HUDEP-2 (cell line): Measurements from ENCODE around the gene PPM1L.

ENCODE experiments used
- DNase-seq, 76 experiments: peaks; one replicate each; lab custom pipeline; 2025; ENCODE audit not compliant: unreplicated experiment in 76 of 76; lab: John Stamatoyannopoulos, UW

The PPM1L gene

DNA sequence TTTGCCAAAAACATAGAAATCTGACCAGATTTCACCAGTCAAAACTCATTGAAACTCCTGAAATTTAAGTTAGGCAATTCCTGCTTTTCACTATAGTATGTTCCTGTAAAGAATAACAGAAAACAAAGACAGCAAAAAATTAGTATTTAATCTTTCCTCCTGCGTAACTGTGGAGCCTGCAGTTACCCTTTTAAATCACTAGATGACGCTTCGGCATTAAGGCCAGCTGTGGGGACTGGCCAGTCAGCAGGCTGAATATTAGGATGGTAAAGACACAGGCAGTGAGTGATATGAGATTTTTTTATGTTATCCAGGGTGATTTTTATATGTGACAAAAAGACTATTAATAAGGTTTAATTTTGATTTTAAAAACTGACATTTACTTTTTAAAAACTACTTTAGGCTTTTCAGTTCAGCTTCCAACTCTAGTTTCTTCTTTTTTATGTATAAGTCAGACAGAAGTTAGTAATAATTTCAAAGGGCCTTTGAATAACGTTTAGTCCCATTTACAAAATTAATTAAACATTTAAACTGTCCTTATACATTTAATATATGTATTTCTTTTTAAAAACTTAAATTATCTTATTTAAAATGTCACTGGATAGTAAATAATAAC is 165.1 kb downstream of the PPM1L start:
- DNase-seq, result peak in 9 of 76 experiments; percentile 1 to 23 (median 9)

DNA sequence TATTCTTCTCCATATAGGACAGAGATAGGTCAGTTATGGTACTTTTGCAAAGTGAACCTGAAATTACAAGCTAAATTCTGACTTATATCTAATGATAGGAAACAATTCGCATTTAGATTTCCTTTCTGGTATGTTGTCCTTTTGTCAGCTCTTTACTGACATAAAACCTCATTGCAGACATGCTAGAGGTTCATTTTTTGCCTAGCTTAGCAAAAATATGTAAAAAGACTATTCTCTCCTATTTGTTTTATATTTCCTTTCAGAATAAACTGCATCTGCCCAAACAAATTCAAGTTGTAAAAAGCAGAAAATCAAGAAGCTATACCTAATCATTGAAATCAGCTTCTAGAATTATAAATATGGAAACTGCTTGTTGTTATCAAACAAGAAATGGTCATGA is 168.7 kb downstream of the PPM1L start:
- no peak for DNase-seq

DNA sequence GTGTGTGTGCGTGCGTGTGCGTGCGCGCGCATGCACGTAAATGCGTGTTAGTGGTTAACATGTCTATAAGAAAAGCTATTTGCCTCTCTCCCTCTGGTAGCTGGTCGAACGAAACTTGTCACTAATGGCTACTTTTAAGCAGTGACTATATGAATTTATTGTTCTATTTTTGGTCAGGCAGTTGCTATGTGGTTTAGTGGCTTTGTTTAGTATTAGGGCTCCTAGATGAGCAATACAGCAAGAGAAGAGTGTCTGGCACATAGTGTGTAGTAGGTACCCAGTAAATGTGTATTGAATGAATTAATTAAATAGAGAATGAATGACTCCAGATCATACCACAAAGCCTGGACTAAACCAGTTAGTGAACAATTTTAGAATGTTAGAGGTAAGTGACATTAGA is 171.6 kb downstream of the PPM1L start:
- no peak for DNase-seq

DNA sequence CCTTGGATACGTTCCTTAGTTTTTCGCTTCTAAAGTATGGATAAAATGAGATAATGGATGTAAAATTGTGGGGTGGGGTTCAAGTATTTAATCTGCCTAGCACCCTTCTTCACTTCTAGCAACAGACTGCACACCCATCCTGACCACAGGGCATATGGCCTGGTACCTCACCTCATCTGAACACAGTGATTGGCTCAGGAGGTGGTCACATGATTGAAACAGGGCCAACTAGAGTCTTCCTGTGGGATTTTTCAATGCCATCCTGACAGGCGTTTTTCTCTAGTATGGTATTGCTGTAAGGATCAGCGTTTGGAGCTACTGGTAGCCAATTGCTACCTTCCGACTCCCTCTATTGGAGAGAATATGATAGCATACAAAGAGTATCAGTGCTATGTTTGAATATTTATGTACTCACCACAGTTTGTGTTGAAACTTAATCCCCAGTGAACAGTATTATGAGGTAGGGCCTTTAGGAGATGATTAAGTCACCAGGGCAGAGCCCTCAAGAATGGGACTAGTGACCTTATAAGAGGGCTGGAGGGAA is 172.2 kb downstream of the PPM1L start:
- no peak for DNase-seq

DNA sequence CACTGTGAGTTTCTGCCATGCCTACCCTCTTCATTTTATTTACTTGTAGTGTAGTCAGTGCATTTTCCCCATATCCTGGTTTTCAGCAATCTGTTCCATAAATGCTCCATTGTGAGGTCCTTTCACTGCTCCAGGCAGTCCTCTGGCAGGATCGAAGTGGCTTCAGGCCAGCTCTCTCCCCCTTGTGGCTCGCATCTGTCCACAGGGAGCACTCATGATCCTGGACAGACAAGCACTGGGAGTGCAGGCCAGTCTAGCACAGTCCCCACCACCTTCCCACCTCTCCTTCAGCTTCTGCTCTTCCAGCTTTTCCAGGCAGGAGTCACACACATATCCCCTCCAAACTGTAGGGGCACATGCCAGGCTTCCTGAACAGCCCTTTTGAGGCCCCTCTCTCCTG is 173.6 kb downstream of the PPM1L start:
- no peak for DNase-seq

DNA sequence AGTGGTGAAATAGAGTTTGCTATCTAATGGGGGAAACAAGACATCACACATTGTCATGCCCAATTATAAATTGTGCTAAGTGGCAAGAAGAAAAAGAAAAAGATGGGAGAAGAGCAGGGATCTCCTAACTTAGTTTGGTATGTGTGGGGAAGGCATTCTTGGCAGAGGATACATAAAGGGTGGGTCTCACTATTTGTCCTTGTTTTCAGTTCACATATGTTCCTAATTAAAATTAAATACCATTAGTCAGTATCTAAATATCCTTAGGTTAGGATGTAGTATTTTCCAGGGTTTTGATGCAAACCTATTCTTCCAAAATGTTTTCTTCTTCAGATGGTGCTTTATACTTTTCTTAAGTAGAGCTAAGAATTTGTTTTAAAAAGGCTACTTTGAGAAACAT is 175.4 kb downstream of the PPM1L start:
- DNase-seq, result no peak

DNA sequence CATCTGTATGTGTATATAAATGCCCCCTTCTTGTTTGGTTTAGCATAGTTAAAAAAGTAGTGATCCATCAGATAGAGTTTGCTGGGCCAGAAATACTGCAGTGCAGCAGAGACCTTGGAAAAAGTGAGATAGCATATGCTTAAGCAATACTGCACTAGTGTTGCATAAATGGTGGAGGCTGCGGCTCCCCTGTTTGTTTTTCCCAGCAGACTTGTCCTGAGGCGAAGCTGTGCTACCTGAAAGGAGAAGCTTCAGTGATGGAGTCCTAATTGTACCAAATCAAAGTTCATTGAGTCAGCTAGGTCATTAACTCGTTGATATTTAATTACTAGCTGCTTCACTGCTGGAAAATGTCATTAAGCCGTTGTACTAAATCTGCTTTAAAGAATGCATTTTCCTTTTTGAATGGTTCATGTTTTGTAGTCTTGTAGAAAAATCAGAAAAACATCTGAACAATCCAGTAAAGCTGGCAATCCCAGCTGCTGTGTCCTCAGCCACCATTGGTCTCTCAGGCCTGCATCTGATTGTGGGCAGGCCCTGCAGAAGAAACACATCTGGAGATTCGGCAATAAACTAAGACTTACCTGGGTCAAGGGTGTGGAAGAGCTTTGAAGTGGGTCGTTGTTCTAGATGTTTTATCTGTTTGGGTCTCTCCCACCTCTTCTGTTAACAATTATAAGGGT is 179.5 kb downstream of the PPM1L start:
- DNase-seq, result no peak

DNA sequence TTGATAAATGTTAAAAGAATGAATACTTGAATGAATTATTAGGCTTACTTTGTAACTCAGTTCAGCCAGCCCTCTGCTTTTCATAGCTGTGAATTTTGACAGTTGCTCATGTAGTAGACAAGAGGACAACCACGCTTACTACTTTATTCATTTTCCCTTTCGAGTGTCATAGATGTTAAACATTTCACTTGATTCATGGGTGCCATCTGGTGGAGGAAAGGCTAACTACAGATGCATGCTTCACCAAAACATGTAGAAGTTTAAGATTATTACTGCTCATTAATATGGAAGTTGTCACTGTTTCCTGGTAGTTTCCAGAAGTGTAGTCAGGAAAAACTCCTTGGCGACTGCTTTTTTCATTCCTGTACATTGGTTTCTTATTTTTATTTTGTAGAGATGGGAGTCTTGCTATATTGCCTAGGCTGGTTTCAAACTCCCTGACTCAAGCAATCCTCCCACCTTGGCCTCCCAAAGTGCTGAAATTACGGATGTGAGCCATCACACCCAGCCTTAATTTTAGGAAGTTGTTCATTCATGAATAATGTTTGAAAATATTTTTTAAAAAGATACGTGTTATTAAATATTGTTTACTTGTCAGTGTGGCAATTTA is 186.0 kb downstream of the PPM1L start:
- no peak for DNase-seq

DNA sequence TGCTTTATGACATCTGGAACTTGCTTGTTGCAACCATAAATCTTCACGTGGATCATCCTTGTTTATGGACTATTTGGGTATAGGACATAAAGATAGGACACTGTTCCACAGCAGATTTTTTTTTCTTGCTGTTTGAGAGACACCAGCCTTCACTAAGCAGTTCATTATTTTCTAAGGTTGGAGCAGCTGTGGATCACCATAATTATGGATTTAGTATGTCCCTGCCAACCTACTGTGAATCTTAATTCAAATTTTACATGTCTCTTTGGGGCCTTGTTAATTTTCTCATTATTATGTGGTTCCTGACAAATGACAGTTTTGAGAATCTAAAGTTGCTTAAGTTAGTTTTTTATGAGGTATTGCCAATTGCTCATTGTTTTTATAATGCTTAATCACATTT is 188.0 kb downstream of the PPM1L start:
- no peak for DNase-seq

DNA sequence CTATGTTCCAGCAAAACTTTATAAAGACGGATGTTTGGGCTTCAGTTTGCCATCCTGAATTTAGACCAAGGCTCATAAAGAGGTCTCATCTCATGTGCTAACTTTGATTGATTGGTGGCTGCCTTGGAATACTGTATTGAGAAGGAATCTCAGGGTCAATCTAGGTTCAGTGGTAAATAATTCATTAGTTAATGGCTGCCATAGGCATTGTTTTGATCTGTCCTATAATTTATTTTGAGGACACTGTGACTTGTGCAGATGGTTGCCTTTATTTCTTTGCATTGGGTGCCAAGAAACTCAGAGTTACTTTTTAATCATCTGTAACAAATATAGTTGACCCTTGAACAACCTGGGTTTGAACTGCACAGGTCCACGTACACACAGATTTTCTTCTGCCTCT is 189.3 kb downstream of the PPM1L start:
- no peak for DNase-seq

DNA sequence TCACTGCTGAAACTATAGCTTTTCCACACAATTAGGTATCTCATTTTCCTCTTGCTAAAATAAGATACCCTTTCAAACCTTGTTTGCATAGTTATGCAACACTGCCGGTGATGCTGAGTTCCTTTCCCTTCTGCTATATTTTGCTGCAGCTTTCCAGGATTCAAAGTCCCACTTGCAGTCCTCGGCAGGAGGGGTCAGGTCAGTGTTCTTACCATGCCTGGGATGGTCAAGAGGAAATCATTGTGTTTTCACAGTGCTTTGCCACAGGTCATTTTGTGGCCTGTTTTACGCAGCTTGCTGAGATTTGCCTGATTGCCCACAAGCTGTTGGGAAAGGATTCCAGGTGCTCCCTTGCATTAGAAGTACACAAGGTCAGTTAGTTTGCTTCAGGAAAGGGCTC is 192.2 kb downstream of the PPM1L start:
- DNase-seq, result no peak

DNA sequence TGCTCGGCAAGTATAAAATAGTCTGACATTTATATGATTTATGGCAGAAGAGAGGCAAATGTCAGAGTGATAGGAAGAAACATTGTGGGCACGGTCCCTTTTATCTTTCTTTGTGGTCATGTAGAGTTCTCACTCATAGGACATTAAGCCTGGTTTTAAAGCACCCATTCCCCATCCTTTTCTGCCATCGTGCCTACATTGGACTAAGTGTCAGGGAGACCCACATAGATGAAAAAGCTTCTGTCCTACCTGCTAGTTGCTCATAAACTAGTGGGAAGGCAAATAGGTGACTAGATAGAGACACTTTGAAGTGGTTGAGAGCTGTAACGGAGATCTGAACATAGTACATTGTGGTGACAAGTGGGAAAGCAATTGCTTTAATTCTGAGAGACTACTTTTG is 193.4 kb downstream of the PPM1L start:
- DNase-seq, result no peak

DNA sequence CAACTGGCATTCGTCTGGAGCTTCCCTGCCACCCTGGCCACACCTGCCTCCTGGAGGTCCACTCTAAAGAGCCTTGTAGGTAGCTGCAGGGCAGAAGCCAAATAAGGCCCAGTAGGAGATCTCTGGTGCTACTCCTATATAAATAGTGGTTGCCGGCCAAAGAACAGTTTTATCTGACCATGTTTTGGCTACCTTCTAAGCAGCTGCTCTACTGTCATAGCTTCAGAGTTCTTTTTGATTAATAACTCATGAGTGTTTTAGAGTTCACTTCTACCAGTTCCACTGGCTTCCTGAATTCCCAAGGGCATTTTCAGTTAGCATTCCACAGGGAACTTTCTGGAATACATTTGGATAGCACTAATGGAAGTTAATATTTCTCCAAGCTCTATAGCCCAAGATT is 194.5 kb downstream of the PPM1L start:
- no peak for DNase-seq

DNA sequence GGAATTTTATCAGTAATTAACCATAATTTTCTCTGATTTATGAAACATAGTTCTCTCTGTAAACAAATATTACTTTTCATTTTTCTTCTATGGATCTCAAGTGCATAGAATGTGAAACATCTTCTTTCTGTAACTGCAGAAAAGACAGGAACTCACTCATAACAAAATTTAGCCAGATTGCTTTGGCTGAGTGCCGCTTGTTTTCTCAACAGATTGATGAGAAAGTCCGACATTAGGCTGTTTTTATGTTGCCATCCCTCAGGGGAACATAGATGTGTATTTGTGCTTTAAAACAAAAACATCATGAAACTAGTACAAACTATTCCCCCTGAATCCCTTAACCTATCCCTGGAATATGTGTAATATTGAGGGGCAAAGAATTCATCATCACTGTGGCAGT is 194.9 kb downstream of the PPM1L start:
- no peak for DNase-seq

DNA sequence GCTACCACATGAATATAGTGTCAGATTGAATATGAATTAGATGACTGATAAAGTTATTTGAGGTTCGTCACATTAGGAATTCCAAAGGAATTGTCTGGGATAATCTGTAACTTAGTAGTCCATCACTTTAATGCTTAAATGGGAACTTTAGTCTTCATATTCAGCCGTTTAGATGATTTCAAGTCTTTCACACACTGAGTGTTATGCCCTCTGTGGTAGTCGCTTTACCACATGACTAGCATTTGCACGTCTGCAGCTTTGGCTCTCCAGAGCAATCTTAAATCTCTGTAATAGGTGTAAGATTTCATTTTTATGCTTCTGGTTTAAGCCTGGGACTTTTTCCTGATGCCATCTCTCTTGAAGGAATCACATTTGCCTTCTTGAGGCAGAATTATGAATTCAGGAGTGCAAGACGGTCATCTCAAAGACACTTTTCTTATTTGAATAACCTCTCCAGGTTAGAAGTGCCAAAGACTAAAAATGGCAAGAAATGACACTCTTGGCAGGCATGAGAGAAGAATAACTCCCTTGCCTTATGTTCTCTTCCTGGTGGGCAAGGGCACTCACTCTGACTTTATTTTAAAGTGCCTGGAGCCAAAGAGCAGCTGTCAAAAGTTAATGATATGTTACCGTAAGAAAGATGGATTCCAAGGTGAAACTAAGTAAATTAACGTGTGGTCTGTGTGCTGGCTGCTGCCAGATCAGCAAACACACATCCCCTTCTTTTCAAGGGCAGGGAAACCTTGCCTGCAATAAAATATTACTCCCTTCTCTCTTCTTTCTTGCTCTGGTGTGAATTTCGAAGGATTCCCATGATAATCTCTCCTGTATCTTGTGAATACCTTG is 195.8 kb downstream of the PPM1L start:
- DNase-seq, result no peak

DNA sequence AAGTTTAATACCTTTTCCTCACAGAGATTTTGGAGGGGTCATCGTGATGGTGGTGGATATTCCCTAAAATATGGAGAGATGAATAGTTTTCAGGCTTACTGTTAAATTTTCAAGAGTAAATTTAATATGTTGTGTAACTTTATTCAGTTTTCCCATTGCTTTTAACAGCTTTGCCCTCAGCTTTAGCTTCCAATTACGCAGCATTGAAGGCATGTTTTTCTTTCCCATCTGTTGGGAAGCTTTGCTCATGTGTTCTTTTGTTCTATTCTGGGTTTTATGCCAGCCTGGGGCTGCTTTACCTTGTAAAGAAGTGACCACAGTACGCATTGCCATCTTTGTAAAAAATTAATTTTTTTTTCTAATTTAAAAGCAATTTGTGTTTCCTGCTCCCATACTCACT is 197.7 kb downstream of the PPM1L start:
- DNase-seq, result no peak

DNA sequence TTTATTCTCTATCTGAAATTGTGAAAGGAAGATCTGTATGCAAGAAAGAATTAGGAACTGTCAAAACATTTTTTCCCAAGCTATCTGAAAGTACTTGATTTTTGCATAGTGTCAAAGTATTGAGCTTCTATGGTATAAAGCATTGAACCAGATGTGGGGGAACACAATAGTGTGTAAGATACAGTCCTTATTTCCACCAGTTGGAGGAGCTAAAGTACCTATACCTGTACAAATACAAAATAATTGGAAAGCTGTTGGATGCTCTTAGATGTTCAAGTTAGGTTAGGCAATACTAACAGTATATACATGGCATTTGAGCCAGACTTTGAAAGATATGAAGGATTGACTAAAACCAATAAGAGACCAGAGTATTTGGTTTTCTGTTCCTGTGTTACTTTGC is 200.8 kb downstream of the PPM1L start:
- peak in 2 of 76 experiments; percentile 1 to 3 for DNase-seq

DNA sequence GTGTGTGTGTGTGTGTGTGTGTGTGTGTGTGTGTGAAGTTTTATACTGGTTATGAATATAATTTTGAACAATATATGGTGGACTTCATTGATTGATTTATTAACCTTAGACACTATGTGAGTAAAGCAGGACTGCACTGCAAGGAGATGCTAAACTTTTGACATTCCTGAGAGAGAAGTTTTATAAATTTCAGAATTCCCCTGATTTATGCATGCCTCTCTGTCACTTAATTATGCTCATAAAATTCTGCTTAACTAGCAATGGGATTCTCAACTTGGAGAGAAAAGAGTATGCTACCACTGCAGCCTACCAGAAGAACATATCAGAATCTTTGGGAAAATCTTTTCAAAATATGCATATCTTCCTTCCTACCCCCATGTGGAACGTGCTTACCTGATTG is 204.5 kb downstream of the PPM1L start:
- no peak for DNase-seq

DNA sequence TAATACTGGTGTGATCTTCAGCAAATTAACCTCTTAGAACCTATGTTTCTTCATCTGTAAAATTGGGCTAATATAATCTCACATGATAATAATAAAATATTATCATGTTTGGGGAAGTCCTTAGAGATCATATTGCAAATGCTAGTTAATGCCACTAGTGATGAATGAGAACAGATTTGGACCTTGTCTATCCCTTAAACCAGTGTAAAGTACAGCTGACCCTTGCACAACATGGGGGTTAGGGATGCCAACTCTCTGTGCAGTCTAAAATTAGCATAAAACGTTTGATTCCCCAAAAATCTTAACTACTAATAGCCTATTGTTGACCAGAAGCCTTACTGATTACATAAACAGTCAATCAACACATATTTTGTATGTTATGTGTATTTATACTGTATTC is 207.9 kb downstream of the PPM1L start:
- DNase-seq, result no peak

DNA sequence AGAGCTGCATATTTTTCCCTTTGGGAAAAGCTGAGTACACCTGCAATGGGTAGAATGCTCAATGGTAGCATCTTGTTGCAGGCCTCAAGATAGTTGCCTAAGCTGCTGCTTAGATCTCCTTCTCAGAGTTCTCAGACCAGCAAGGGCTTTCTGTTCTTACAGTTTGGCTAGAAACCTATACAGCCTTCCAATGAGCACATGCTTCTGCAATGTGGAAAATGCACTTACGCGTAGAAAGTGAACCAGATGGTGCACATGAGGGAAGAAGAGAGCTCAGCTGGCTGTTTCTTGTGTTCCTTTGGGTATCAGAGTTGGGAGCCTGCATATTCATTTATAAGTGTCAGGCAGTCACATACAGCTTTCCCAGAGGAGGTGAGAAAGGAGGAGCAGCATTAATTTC is 212.7 kb downstream of the PPM1L start:
- no peak for DNase-seq
